ENCODE measurements around the gene TMC3. TPM values are rescaled to one million over a fixed set of nuclear protein-coding genes. Genes with fewer than 3 reads are reported as not detected.

The TMC3 gene
- total and polyA plus RNA-seq, 4 donors: 0.02 to 0.13 TPM; not detected in 2

- H3K27me3 ChIP-seq (ENCODE audit: control insufficient read depth in 4 of 4, insufficient read depth in 4 of 4, low read length in 3 of 4): no peaks in the 10 kb centered on the region
- no peaks in the 10 kb centered on the region for H3K9me3 ChIP-seq (ENCODE audit: control insufficient read depth in 4 of 4, low read length in 3 of 4)
- no peak overlapping the region for H3K27ac ChIP-seq (ENCODE audit: low read depth in 1 of 2, low read length in 2 of 2)
- 71% methylated on average over 8 of the region's 8 CpGs for WGBS
- peaks cover 0 to 9% (median 1%) of the 10 kb centered on the region in 4 donors for H3K4me1 ChIP-seq (ENCODE audit: control insufficient read depth in 4 of 4, insufficient read depth in 4 of 4, low read length in 3 of 4)
- H3K36me3 ChIP-seq (ENCODE audit: control insufficient read depth in 4 of 4, insufficient read depth in 3 of 4, low read depth in 1 of 4, low read length in 3 of 4): no peaks in the 10 kb centered on the region
- no peak for TF ChIP-seq JUND (IDR thresholded peaks at IDR 0.05)
- no peak for TF ChIP-seq ZBTB33 (IDR thresholded peaks at IDR 0.05)
- TF ChIP-seq SP1 (IDR thresholded peaks at IDR 0.05): no peak
- no peak for TF ChIP-seq FOXA2 (IDR thresholded peaks at IDR 0.05)
- TF ChIP-seq ATF3 (IDR thresholded peaks at IDR 0.05): no peak
- TF ChIP-seq CTCF (IDR thresholded peaks at IDR 0.05; ENCODE audit: low read depth, low read length, missing input control): no peak
- TF ChIP-seq NR2F2 (IDR thresholded peaks at IDR 0.05): no peak
- no peak for TF ChIP-seq REST (IDR thresholded peaks at IDR 0.05)
- no peak overlapping the region for H3K4me3 ChIP-seq (ENCODE audit: low read depth in 1 of 3, low read length in 3 of 3)
- DNase-seq (ENCODE audit: low spot score): no peak
- H3K9ac ChIP-seq (ENCODE audit: low read depth in 1 of 2, low read length in 2 of 2): no peak overlapping the region
Observed at GRCh38 chr15:81338170-81339007, 35.6 kb downstream of the TMC3 start.

- Histone ChIP-seq H3K9ac (ENCODE audit: low read depth in 1 of 2, low read length in 2 of 2) (no peak overlapping the region), H3K4me3 (ENCODE audit: low read depth in 1 of 3, low read length in 3 of 3) (no peak overlapping the region), H3K9me3 (ENCODE audit: control insufficient read depth in 4 of 4, low read length in 3 of 4) (no peaks in the 10 kb centered on the region), H3K27me3 (ENCODE audit: control insufficient read depth in 4 of 4, insufficient read depth in 4 of 4, low read length in 3 of 4) (no peaks in the 10 kb centered on the region), H3K4me1 (ENCODE audit: control insufficient read depth in 4 of 4, insufficient read depth in 4 of 4, low read length in 3 of 4) (peaks cover 0 to 9% (median 1%) of the 10 kb centered on the region in 4 donors), H3K27ac (ENCODE audit: low read depth in 1 of 2, low read length in 2 of 2) (no peak overlapping the region), H3K36me3 (ENCODE audit: control insufficient read depth in 4 of 4, insufficient read depth in 3 of 4, low read depth in 1 of 4, low read length in 3 of 4) (no peaks in the 10 kb centered on the region)
- TF ChIP-seq NR2F2 (IDR thresholded peaks at IDR 0.05) (peak; percentile 55), EGR1 (IDR thresholded peaks at IDR 0.05; ENCODE audit: low read depth in 2 of 2) (no peak)
- DNase-seq (ENCODE audit: low spot score): peak; percentile 19
- WGBS: 84% methylated on average over 9 of the region's 9 CpGs
Observed at GRCh38 chr15:81337713-81338157, 36.3 kb downstream of the TMC3 start.
